ENCODE data around the gene CELF2. TPM values are rescaled to one million over a fixed set of nuclear protein-coding genes. Genes with fewer than 3 reads are reported as not detected.

CELF2 gene
- total RNA-seq, 3 donors from 2014 or later (not counting 1 experiment from before 2014, with no cell fraction given), result 282 to 298 (median 295) TPM

- ATAC-seq, result no peak
- no peaks in the 10 kb centered on the region for H3K9me3 ChIP-seq (ENCODE audit: control insufficient read depth, insufficient read depth, low read length)
- H3K36me3 ChIP-seq (ENCODE audit: control insufficient read depth, insufficient read depth, low read length), result no peaks in the 10 kb centered on the region
- H3K4me3 Mint-ChIP-seq, result no peak overlapping the region
- H3K4me1 Mint-ChIP-seq, result peaks cover 8 to 9% of the 10 kb centered on the region in 2 donors
- H3K27me3 Mint-ChIP-seq (ENCODE audit: low read depth in 2 of 2), result no peaks in the 10 kb centered on the region
- no peaks in the 10 kb centered on the region for H3K4me1 ChIP-seq (ENCODE audit: control insufficient read depth, insufficient read depth, low read length)
- no peak overlapping the region for H3K27ac Mint-ChIP-seq
- no peak for TF ChIP-seq CTCF (IDR thresholded peaks at IDR 0.05)
- WGBS (ENCODE audit: insufficient coverage), result 90% methylated on average over 3 of the region's 3 CpGs
- no peak for DNase-seq
- no peaks in the 10 kb centered on the region for H3K36me3 Mint-ChIP-seq
- H3K27ac ChIP-seq (ENCODE audit: low read length), result no peak overlapping the region
- H3K27me3 ChIP-seq (ENCODE audit: control insufficient read depth, insufficient read depth, low read length), result no peaks in the 10 kb centered on the region
- H3K9me3 Mint-ChIP-seq, result no peaks in the 10 kb centered on the region
- intact Hi-C loops (cut with micrococcal nuclease), result no loop called here
- H3K4me3 ChIP-seq (ENCODE audit: low read length), result no peak overlapping the region
These were observed 339.8 kb downstream of the CELF2 start for GRCh38 chr10:11357439-11357838.

DNA sequence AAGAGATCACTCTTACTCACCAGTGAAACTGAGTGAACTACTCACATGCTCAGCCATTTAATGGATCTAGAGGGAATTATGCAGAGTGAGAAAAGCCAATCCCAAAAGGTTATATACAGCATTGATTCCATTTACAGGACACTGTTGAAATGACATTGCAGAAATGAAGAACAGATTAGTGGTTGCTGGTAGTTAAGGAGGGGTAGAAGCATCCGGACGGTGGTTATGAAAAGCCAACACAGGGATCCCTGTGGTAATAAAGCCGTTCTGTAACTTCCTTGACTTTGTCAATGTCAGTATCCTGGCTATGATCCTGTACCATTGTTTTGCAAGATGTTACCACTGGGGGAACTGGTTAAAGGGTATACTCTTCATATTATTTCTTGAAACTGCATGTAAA is 340.3 kb downstream of the CELF2 start:
- no peaks in the 10 kb centered on the region for H3K27me3 ChIP-seq (ENCODE audit: control insufficient read depth, insufficient read depth, low read length)
- intact Hi-C loops (cut with micrococcal nuclease), result no loop called here
- no peak overlapping the region for H3K4me3 ChIP-seq (ENCODE audit: low read length)
- H3K9me3 ChIP-seq (ENCODE audit: control insufficient read depth, insufficient read depth, low read length), result no peaks in the 10 kb centered on the region
- no peak for DNase-seq
- H3K4me1 ChIP-seq (ENCODE audit: control insufficient read depth, insufficient read depth, low read length), result no peaks in the 10 kb centered on the region
- H3K27ac ChIP-seq (ENCODE audit: low read length), result no peak overlapping the region
- no peaks in the 10 kb centered on the region for H3K9me3 Mint-ChIP-seq
- H3K4me3 Mint-ChIP-seq, result no peak overlapping the region
- no peak for ATAC-seq
- H3K36me3 Mint-ChIP-seq, result no peaks in the 10 kb centered on the region
- no peaks in the 10 kb centered on the region for H3K27me3 Mint-ChIP-seq (ENCODE audit: low read depth in 2 of 2)
- no peak for TF ChIP-seq CTCF (IDR thresholded peaks at IDR 0.05)
- 30% methylated on average over 3 of the region's 3 CpGs for WGBS (ENCODE audit: insufficient coverage)
- no peaks in the 10 kb centered on the region for H3K36me3 ChIP-seq (ENCODE audit: control insufficient read depth, insufficient read depth, low read length)
- peaks cover 8 to 9% of the 10 kb centered on the region in 2 donors for H3K4me1 Mint-ChIP-seq
- no peak overlapping the region for H3K27ac Mint-ChIP-seq

- Histone ChIP-seq H3K27ac (ENCODE audit: low read length) (no peak overlapping the region), H3K36me3 (ENCODE audit: control insufficient read depth, insufficient read depth, low read length) (no peaks in the 10 kb centered on the region), H3K4me3 (ENCODE audit: low read length) (no peak overlapping the region), H3K27me3 (ENCODE audit: control insufficient read depth, insufficient read depth, low read length) (no peaks in the 10 kb centered on the region), H3K4me1 (ENCODE audit: control insufficient read depth, insufficient read depth, low read length) (no peaks in the 10 kb centered on the region), H3K9me3 (ENCODE audit: control insufficient read depth, insufficient read depth, low read length) (no peaks in the 10 kb centered on the region)
- TF ChIP-seq CTCF (IDR thresholded peaks at IDR 0.05), result no peak
- no peak for DNase-seq
- no peak overlapping the region for H3K4me3 Mint-ChIP-seq
- no peaks in the 10 kb centered on the region for H3K36me3 Mint-ChIP-seq
- H3K4me1 Mint-ChIP-seq, result peaks cover 8 to 9% of the 10 kb centered on the region in 2 donors
- intact Hi-C loops (cut with micrococcal nuclease), result no loop called here
- no peak overlapping the region for H3K27ac Mint-ChIP-seq
- H3K9me3 Mint-ChIP-seq, result no peaks in the 10 kb centered on the region
- no peak for ATAC-seq
- H3K27me3 Mint-ChIP-seq (ENCODE audit: low read depth in 2 of 2), result no peaks in the 10 kb centered on the region
- WGBS (ENCODE audit: insufficient coverage), result 75% methylated on average over 4 of the region's 4 CpGs
These were observed 341.4 kb downstream of the CELF2 start for GRCh38 chr10:11358923-11359575.

GRCh38 chr10:11359869-11360268 is 342.2 kb downstream of the CELF2 start:
- no peaks in the 10 kb centered on the region for H3K27me3 ChIP-seq (ENCODE audit: control insufficient read depth, insufficient read depth, low read length)
- no peak overlapping the region for H3K4me3 ChIP-seq (ENCODE audit: low read length)
- intact Hi-C loops (cut with micrococcal nuclease), result no loop called here
- no peak overlapping the region for H3K27ac Mint-ChIP-seq
- H3K4me1 Mint-ChIP-seq, result peaks cover 8 to 9% of the 10 kb centered on the region in 2 donors
- H3K27ac ChIP-seq (ENCODE audit: low read length), result no peak overlapping the region
- H3K9me3 Mint-ChIP-seq, result no peaks in the 10 kb centered on the region
- H3K36me3 ChIP-seq (ENCODE audit: control insufficient read depth, insufficient read depth, low read length), result no peaks in the 10 kb centered on the region
- no peaks in the 10 kb centered on the region for H3K36me3 Mint-ChIP-seq
- TF ChIP-seq CTCF (IDR thresholded peaks at IDR 0.05), result no peak
- WGBS (ENCODE audit: insufficient coverage), result 91% methylated on average over 3 of the region's 3 CpGs
- H3K4me1 ChIP-seq (ENCODE audit: control insufficient read depth, insufficient read depth, low read length), result no peaks in the 10 kb centered on the region
- H3K9me3 ChIP-seq (ENCODE audit: control insufficient read depth, insufficient read depth, low read length), result no peaks in the 10 kb centered on the region
- no peaks in the 10 kb centered on the region for H3K27me3 Mint-ChIP-seq (ENCODE audit: low read depth in 2 of 2)
- no peak overlapping the region for H3K4me3 Mint-ChIP-seq
- DNase-seq (no peak), ATAC-seq (no peak)
